AG20443 (cell line): ENCODE data around the gene RASSF4.
"Not testable (repeated sequence)": the region's sequence is repeated elsewhere in the genome, so short reads cannot be mapped to it uniquely, and the experiment has no call there.

ENCODE experiments used
- DNase-seq: peaks from one replicate; pipeline ENCODE4 v3.0.0; 2012; ENCODE audit warnings: low spot score, mixed read lengths

RASSF4 gene

GRCh38 chr10:45005284-45005683 is 45.7 kb downstream of the RASSF4 start:
- no peak for DNase-seq

- no peak for DNase-seq
Measured at GRCh38 chr10:45006276-45007030, 46.9 kb downstream of the RASSF4 start.

GRCh38 chr10:45008524-45009161 is 49.0 kb downstream of the RASSF4 start:
- DNase-seq: peak; percentile 78

GRCh38 chr10:45014557-45014956 is 55.0 kb downstream of the RASSF4 start:
- not testable (repeated sequence) for DNase-seq

GRCh38 chr10:45015590-45015989 is 56.0 kb downstream of the RASSF4 start:
- no peak for DNase-seq

GRCh38 chr10:45023426-45023825 is 63.8 kb downstream of the RASSF4 start:
- DNase-seq: peak; percentile 14

GRCh38 chr10:45034301-45034700 is 74.7 kb downstream of the RASSF4 start:
- no peak for DNase-seq

GRCh38 chr10:45035673-45036072 is 76.1 kb downstream of the RASSF4 start:
- DNase-seq: no peak

GRCh38 chr10:45040921-45041542 is 81.4 kb downstream of the RASSF4 start:
- no peak for DNase-seq

GRCh38 chr10:45044290-45044689 is 84.7 kb downstream of the RASSF4 start:
- no peak for DNase-seq
